GM12874 (cell line): Measurements from ENCODE around the gene SHBG.

ENCODE experiments used
- TF ChIP-seq, protein P1 (sequence below): IDR thresholded peaks from 2 replicates; pipeline ENCODE4 v1.5.1; 2011; ENCODE audit warnings: low read depth, mild to moderate bottlenecking, control low read depth, low read length, moderate library complexity; ENCODE audit not compliant: insufficient read depth

The SHBG gene, protein sequence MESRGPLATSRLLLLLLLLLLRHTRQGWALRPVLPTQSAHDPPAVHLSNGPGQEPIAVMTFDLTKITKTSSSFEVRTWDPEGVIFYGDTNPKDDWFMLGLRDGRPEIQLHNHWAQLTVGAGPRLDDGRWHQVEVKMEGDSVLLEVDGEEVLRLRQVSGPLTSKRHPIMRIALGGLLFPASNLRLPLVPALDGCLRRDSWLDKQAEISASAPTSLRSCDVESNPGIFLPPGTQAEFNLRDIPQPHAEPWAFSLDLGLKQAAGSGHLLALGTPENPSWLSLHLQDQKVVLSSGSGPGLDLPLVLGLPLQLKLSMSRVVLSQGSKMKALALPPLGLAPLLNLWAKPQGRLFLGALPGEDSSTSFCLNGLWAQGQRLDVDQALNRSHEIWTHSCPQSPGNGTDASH

DNA sequence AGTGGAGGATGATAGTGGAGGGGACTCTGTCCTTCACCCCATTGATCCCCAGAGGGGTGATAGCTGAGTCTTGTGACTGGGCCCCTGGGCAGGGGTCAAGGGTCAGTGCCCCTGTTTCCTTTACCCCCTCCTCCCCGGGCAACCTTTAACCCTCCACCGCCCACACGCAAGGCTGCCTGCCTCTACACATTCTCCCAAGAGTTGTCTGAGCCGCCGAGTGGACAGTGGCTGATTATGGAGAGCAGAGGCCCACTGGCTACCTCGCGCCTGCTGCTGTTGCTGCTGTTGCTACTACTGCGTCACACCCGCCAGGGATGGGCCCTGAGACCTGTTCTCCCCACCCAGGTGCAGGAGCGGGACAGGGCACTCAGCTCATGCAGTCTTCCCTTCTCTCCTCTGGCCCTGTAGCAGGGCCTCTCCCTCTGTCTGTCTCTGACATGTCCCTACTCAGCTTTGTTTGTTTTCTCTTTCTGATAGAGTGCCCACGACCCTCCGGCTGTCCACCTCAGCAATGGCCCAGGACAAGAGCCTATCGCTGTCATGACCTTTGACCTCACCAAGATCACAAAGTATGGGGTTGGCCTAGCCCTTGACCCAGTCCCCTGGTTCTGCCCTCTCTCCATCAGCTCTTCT is at the start of gene SHBG:
TSS of gene SHBG (plus strand) at position 197 of the 633 bp plus-strand sequence. CDS start at position 235, 38 bp downstream.
- TF ChIP-seq, protein P1, sequence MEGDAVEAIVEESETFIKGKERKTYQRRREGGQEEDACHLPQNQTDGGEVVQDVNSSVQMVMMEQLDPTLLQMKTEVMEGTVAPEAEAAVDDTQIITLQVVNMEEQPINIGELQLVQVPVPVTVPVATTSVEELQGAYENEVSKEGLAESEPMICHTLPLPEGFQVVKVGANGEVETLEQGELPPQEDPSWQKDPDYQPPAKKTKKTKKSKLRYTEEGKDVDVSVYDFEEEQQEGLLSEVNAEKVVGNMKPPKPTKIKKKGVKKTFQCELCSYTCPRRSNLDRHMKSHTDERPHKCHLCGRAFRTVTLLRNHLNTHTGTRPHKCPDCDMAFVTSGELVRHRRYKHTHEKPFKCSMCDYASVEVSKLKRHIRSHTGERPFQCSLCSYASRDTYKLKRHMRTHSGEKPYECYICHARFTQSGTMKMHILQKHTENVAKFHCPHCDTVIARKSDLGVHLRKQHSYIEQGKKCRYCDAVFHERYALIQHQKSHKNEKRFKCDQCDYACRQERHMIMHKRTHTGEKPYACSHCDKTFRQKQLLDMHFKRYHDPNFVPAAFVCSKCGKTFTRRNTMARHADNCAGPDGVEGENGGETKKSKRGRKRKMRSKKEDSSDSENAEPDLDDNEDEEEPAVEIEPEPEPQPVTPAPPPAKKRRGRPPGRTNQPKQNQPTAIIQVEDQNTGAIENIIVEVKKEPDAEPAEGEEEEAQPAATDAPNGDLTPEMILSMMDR, result no peak

DNA sequence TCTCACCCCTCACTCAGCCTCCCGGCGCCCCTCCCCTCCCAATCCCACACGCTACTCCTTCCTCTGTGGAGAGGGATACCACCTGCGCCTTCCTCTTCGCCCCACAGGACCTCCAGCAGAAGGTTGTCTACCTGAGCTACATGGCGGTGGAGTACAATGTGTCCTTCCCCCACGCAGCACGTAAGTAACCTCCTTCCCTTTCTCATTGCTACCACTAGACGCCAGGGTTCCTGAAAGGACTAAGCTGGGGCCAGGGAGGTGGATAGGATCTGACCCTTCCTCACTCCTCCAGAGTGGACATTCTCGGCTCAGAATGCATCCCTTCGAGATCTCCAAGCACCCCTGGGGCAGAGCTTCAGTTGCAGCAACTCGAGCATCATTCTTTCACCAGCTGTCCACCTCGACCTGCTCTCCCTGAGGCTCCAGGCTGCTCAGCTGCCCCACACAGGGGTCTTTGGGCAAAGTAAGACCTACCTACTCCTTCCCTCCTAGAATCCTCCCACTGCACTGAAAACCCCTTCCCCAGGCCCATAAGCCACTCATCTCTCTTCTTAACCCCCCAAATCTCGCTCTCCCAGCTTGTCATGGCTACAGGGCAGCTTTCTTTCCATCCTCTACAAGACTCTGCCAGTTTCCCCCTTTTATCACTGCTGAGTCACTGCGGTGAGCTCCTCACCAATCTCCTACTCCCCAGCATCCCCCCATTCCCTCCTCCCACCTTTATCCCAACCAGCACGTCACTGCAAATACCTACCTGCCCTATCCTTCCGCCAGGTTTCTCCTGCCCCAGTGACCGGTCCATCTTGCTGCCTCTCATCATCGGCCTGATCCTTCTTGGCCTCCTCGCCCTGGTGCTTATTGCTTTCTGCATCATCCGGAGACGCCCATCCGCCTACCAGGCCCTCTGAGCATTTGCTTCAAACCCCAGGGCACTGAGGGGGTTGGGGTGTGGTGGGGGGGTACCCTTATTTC is 49.0 kb upstream of the SHBG start:
- TF ChIP-seq, protein P1, result no peak

DNA sequence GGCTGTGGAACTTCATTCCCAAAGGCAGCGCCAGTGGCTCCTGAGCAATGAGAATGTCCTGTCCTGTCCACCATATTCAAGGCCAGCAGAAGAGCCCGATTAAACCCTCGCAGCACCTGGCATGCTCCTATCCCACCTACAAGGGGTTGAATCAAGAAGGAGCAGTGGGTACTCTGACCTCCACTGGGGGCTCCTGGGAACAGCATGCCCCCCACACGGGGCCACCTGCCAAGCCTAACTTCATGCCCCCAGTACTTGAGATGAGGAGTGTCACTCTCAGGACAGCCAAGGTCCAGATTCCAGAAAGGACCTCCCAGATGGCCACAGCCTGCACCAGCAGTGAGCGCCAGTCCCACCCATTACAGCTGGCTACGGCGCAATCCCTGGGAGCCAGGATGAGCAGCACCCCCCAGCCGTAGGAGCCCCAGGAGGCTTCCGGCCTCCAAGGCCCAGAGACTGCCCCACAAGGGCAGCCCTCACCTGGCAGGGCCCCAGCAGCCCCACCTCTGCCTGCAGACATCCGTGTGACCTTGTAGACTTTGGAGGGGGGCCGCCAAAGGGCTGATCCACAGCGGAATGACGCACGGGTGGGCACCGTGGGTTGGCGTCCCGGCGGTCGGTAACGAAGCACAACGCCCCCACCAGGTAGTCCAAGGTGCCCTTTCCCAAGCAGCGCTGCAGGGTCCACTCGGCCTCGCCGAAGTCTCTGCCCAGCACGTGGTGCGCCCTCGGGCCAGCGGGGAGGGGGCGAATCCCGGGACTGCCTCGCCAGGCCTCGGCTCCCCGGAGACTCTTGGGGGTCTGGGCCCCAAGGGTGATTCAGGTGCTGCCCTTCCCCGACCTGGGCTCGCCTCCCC is 47.3 kb upstream of the SHBG start:
- TF ChIP-seq, protein P1, result no peak

DNA sequence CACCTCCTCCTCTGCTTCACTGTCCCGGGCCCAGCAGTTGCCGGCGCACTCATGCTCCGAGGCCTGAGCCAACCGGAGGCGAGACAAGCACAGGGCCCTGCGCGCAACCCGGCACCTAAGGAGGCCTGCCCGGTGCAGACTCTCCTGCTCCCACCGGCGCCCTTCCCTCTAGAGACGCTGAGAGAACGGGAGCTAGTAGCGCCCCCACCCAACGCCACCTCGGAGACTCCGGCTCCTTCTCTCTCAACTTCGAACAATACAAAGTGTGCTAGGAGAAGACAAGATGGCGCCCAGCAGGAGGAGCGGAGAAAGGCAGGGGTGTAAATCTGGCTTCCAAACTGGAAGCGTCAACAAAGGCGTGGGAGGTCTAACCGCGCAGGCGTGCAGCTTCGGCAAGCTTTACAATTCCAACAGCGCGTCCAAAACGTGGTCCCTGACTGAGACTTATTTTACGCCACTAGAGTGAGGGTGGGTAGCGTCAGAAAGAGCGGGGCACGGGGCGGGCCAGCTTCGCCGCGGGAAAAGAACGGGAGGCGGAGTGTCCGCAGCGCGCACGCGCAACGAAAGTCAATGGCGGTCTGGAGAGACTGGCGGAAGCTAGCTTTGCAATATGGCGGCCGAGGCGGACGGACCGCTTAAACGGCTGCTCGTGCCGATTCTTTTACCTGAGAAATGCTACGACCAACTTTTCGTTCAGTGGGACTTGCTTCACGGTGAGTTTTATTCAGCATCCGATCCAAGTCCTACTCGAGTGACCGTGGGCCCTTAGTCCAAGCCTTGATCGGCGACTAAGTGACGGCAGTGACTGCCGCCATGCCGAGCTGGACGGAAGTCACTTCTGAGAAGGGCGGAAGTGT is 46.5 kb upstream of the SHBG start, which contains the start of gene MPDU1:
TSS of gene MPDU1 (plus strand) at position 600 of the 857 bp plus-strand sequence. CDS start at position 611, 11 bp downstream.
- TF ChIP-seq, protein P1, result no peak

DNA sequence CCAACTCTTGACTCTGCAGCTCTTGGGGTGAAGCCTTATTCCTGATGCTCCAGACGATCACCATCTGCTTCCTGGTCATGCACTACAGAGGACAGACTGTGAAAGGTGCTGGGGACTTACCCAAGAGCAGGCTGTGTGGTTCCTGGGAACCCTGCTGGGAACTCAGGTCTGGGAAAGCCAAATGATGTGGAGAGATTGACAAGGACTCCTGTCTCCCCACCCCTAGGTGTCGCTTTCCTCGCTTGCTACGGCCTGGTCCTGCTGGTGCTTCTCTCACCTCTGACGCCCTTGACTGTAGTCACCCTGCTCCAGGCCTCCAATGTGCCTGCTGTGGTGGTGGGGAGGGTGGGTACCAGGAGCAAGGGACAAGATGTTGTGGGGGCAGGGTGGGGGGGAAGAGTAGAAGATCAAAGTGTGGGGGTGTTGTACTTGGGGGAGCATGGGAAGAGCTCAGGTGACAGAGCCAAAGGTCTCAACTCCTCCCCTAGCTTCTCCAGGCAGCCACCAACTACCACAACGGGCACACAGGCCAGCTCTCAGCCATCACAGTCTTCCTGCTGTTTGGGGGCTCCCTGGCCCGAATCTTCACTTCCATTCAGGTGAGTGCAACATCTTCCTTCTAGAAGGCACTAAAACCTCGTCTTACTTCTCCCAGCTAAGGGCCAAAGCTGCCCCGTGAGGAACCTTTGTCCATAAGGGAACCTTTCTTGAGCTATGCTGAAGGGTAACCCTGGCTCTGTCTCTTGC is 43.1 kb upstream of the SHBG start:
- TF ChIP-seq, protein P1, result no peak
